GM12873 (cell line): ENCODE results near the gene BPI.

Experiments
- CTCF ChIP-seq: IDR thresholded peaks from 2 replicates; pipeline ENCODE4 v1.5.1; 2012; ENCODE audit warnings: low read depth, mild to moderate bottlenecking, moderate library complexity, low read length, control low read depth; ENCODE audit not compliant: insufficient read depth; ENCODE audit errors: missing control alignments

The BPI gene

GRCh38 chr20:38271608-38272120, 32.3 kb upstream of the BPI start:
- no peak for TF ChIP-seq CTCF

GRCh38 chr20:38272398-38272797, 31.6 kb upstream of the BPI start:
- no peak for TF ChIP-seq CTCF

- no peak for TF ChIP-seq CTCF
Observed at GRCh38 chr20:38272961-38273360, 31.0 kb upstream of the BPI start.

GRCh38 chr20:38275815-38276550, 28.0 kb upstream of the BPI start:
- no peak for TF ChIP-seq CTCF

- TF ChIP-seq CTCF = no peak
Observed at GRCh38 chr20:38277285-38277684, 26.7 kb upstream of the BPI start.

GRCh38 chr20:38277691-38278090, 26.3 kb upstream of the BPI start:
- TF ChIP-seq CTCF = no peak

GRCh38 chr20:38278131-38278530, 25.8 kb upstream of the BPI start:
- no peak for TF ChIP-seq CTCF
